ENCODE measurements around the gene BMP7.

BMP7 gene

DNA sequence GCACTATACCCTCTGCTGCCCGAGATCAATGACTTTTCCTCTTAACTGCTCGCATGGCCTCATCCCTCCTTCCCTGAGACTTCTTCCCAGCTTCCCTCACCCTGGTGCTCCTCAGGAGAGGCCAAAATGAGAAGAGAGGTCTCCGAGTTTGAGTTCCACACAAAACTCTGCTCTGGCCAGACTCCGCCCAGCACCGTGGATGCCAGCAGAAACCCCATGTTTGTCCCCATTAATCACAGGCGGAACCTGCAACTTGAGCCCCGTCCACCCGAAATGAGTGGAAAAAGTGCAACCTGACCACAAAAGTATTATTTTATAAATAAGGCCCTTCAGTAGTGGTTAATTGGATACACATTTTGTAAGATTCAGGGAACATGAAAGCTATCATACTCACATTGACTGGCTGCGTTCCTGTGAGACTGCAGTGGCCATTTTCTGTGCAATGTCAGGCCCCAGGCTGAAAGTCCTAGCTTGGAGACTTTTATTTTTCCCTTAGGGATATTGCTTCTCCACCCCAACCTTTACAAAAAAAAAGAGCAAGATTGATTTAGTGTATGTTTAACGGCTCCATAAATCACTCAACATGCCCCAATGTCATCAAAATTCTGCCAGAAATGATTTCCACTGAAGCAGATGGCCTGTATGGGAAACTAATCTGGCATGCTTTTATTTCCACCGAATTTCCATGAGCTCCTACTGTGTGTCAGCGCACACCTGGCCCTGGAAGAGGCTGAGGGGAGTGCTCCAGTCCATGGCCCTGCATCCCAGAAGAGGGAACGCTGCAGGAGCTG lies 134.6 kb downstream of the BMP7 start:
- intact Hi-C loops (cut with DNase I; ENCODE audit: low total_unique reads): no loop called here
- Histone ChIP-seq H3K36me3 (no peaks in the 10 kb centered on the region), H3K27me3 (peaks cover 0 to 7% of the 10 kb centered on the region in 2 donors), H3K4me3 (no peak overlapping the region), H3K27ac (no peak overlapping the region), H3K4me1 (no peaks in the 10 kb centered on the region), H3K9me3 (no peaks in the 10 kb centered on the region)
- TF ChIP-seq, protein P1, sequence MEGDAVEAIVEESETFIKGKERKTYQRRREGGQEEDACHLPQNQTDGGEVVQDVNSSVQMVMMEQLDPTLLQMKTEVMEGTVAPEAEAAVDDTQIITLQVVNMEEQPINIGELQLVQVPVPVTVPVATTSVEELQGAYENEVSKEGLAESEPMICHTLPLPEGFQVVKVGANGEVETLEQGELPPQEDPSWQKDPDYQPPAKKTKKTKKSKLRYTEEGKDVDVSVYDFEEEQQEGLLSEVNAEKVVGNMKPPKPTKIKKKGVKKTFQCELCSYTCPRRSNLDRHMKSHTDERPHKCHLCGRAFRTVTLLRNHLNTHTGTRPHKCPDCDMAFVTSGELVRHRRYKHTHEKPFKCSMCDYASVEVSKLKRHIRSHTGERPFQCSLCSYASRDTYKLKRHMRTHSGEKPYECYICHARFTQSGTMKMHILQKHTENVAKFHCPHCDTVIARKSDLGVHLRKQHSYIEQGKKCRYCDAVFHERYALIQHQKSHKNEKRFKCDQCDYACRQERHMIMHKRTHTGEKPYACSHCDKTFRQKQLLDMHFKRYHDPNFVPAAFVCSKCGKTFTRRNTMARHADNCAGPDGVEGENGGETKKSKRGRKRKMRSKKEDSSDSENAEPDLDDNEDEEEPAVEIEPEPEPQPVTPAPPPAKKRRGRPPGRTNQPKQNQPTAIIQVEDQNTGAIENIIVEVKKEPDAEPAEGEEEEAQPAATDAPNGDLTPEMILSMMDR (IDR thresholded peaks at IDR 0.05): no peak
- DNase-seq: peak in 1 of 2 donors; percentile 60

DNA sequence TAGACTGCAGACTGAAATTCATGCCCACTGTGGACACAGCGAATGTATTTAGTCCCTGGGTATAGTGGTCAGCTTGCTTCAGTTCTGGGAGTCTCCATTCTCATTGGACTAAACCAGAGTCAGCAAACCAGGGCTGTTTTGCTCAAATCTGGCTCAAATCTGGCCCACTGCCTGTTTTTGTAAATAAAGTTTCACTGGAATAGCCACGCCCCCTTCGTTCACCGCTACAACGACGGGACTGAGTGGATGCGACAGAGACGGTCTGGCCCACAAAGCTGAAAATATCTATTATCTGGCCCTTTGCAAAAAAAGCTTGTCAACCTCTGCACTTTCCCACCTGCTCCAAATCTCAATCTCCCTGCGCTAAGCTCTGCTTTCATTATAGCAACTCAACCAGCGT lies 135.4 kb downstream of the BMP7 start:
- peak in 1 of 2 donors; percentile 20 for DNase-seq
- Histone ChIP-seq H3K27ac (no peak overlapping the region), H3K4me1 (no peaks in the 10 kb centered on the region), H3K36me3 (no peaks in the 10 kb centered on the region), H3K27me3 (peaks cover 0 to 7% of the 10 kb centered on the region in 2 donors), H3K9me3 (no peaks in the 10 kb centered on the region), H3K4me3 (no peak overlapping the region)
- intact Hi-C loops (cut with DNase I; ENCODE audit: low total_unique reads): no loop called here
- TF ChIP-seq, protein P1 (IDR thresholded peaks at IDR 0.05): no peak

DNA sequence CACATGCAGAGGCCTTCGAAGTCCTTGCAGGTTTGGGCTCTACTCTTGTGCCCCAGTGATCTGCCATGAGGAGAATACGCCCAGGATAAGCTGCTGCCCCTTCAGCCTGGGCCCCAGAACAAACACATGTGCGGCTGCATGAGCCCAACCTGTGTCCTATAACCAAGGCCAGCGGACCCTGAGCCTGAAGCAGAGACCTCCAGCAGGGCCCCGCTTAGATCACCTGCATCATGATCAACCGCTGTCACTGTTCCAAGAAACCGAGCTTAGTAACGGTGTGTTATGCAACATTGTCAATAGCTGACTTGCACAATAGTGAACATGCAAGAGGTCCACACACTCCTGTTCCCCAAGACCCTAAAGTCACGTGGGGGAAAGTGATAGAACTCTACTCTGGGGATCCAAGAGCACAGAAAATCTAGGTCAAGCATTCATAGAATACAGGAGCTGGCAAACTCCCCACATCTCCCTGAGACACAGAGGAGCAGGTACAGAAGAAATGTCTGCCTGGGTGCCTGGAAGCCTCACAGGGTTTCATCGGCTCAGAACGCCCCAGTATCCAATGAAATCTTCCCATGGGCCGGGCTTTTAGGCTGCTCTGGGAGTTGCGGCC lies 136.2 kb downstream of the BMP7 start:
- H3K9me3 ChIP-seq: no peaks in the 10 kb centered on the region
- intact Hi-C loops (cut with DNase I; ENCODE audit: low total_unique reads): no loop called here
- peak in 1 of 2 donors; percentile 11 for DNase-seq

DNA sequence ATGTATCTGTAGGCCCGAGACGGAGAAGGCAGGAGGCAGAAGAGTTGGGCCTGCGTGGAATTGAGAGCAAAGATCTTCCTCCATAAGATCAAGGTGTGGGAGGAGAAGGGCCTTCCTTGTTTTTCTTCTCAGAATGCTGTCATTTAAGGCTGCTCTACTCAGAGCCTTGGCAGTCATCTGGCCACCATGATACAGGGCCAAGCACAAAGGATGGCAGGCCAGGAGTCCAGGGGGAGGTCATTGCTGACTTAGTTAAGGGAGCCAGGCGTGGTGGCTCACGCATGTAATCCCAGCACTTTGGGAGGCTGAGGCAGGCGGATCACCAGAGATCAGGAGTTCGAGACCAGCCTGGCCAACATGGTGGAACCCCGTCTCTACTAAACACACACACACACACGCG lies 137.1 kb downstream of the BMP7 start:
- Histone ChIP-seq H3K4me3 (no peak overlapping the region), H3K36me3 (no peaks in the 10 kb centered on the region), H3K27me3 (peaks cover 0 to 9% of the 10 kb centered on the region in 2 donors), H3K9me3 (no peaks in the 10 kb centered on the region), H3K4me1 (no peaks in the 10 kb centered on the region), H3K27ac (no peak overlapping the region)
- intact Hi-C loops (cut with DNase I; ENCODE audit: low total_unique reads): no loop called here
- no peak for DNase-seq
- TF ChIP-seq, protein P1 (IDR thresholded peaks at IDR 0.05): no peak

More for the DNA sequence above, 136.2 kb downstream of the BMP7 start:
- H3K27me3 ChIP-seq: peaks cover 0 to 12% of the 10 kb centered on the region in 2 donors
- TF ChIP-seq, protein P1 (IDR thresholded peaks at IDR 0.05): no peak
- H3K4me1 ChIP-seq: no peaks in the 10 kb centered on the region
- H3K36me3 ChIP-seq: no peaks in the 10 kb centered on the region
- H3K4me3 ChIP-seq: no peak overlapping the region
- H3K27ac ChIP-seq: no peak overlapping the region

DNA sequence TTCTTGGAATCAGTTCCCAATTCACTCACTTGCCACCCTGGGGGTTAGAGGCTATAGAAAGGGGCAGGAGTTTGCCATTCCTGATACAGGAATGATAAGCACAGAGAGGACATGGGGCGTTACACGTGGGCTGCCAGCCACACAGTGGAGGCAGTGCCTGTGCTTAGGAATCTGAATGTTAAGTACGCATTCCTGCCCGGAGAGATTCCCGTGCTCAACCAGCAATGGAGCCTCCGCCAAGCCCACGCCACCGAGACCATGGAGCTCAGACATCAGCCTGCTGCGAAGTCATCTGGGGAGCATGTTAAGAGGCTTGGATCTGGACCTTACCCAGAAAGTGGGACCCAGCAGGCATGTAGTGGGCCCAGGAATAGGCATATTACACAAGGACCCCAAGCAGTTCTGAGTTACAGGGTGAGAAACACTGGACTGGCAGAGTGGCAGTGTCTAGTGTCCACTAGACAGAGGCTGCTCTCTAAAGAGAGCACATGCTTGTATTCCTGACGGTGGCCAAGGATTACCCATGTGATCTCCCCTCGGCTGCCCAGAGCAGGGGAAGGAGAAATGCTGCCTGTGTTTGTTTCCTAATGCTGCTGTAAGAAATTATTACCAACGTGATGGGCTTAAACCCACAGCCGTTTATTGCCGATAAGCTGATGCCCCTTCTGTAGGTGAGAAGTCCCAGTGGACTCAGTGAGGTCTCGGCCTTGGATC lies 138.2 kb downstream of the BMP7 start:
- TF ChIP-seq, protein P1 (IDR thresholded peaks at IDR 0.05): no peak
- no peak for DNase-seq
- no peak overlapping the region for H3K27ac ChIP-seq
- peaks cover 0 to 14% of the 10 kb centered on the region in 2 donors for H3K27me3 ChIP-seq
- H3K36me3 ChIP-seq: no peaks in the 10 kb centered on the region
- intact Hi-C loops (cut with DNase I; ENCODE audit: low total_unique reads): no loop called here
- no peaks in the 10 kb centered on the region for H3K4me1 ChIP-seq
- H3K9me3 ChIP-seq: no peaks in the 10 kb centered on the region
- H3K4me3 ChIP-seq: no peak overlapping the region

All from tibial artery (tissue), 4 donors.